ENCODE data around the gene TMEM259.

Gene TMEM259

GRCh38 chr19:960601-960938 is 60.4 kb downstream of the TMEM259 start:
- no peak for DNase-seq (ENCODE audit: low read depth)

- no peak for DNase-seq (ENCODE audit: low read depth)
Observed at GRCh38 chr19:960020-960419, 60.9 kb downstream of the TMEM259 start.
